RWPE1 (cell line): ENCODE measurements around the gene MAML3.

Experiments
- CTCF ChIA-PET: fragments of 350-600 bp; sonication (Branson Sonifier 250); formaldehyde crosslinking; extraction: SDS; loops from one replicate; lab custom pipeline; 2021; lab: Yijun Ruan, JAX
- POLR2A ChIA-PET: fragments of 400-600 bp; formaldehyde crosslinking; extraction: SDS; loops from one replicate; lab custom pipeline; 2020; ENCODE audit warnings: antibody characterized with exemption; ENCODE audit not compliant: low non-redundant PET; lab: Yijun Ruan, JAX
- DNase-seq: peaks from one replicate; pipeline ENCODE4 v3.0.0; 2012; ENCODE audit warnings: low spot score
- H3K27ac ChIP-seq: fragments of 450-650 bp; 2 replicates; pipeline ENCODE4 v1.5.1; 2017
- CTCF ChIP-seq: fragments of 450-650 bp; conservative IDR thresholded peaks from 2 replicates; pipeline ENCODE4 v1.5.1; 2017; ENCODE audit warnings: low read depth, mild to moderate bottlenecking

The MAML3 gene

GRCh38 chr4:140085062-140085622 lies 68.8 kb downstream of the MAML3 start:
- CTCF ChIA-PET = no interaction called here
- no peak for TF ChIP-seq CTCF

GRCh38 chr4:140084385-140084784 lies 69.6 kb downstream of the MAML3 start:
- CTCF ChIA-PET = no interaction called here
- POLR2A ChIA-PET = no interaction called here
- no peak overlapping the region for H3K27ac ChIP-seq
- TF ChIP-seq CTCF = no peak
- DNase-seq = no peak

More at GRCh38 chr4:140085062-140085622, 68.8 kb downstream of the MAML3 start:
- no peak for DNase-seq
- H3K27ac ChIP-seq = no peak overlapping the region
- POLR2A ChIA-PET = no interaction called here

- ChIA-PET CTCF (interaction anchor here (0.5 kb wide), 1 partner anchor 67 kb away, joined by 4 read pairs; no protein-coding TSS in a partner anchor), POLR2A (no interaction called here)
- TF ChIP-seq CTCF = no peak
- DNase-seq = no peak
- no peak overlapping the region for H3K27ac ChIP-seq
These were observed 71.6 kb downstream of the MAML3 start for GRCh38 chr4:140082391-140082755.

- ChIA-PET CTCF (interaction anchor here (0.6 kb wide), 1 partner anchor 283 kb away, joined by 3 read pairs; no protein-coding TSS in a partner anchor), POLR2A (no interaction called here)
- no peak overlapping the region for H3K27ac ChIP-seq
- TF ChIP-seq CTCF = no peak
- DNase-seq = no peak
These were observed 72.2 kb downstream of the MAML3 start for GRCh38 chr4:140081641-140082390.

- CTCF ChIA-PET = interaction anchor here (0.6 kb wide), 1 partner anchor 282 kb away, joined by 3 read pairs; no protein-coding TSS in a partner anchor
- no peak for DNase-seq
- POLR2A ChIA-PET = no interaction called here
- H3K27ac ChIP-seq = no peak overlapping the region
- TF ChIP-seq CTCF = no peak
These were observed 73.1 kb downstream of the MAML3 start for GRCh38 chr4:140080883-140081282.

- no peak overlapping the region for H3K27ac ChIP-seq
- CTCF ChIA-PET = no interaction called here
- TF ChIP-seq CTCF = no peak
- DNase-seq = no peak
- POLR2A ChIA-PET = no interaction called here
These were observed 75.6 kb downstream of the MAML3 start for GRCh38 chr4:140078366-140078765.
